DND-41 (cell line): ENCODE data around the gene MACROD2.

Source experiments
- ATAC-seq: fragments of 200-7000 bp; cut with Tn5 transposase; 3 replicates; pipeline ENCODE4 v1.9.1; 2021; ENCODE audit warnings: low read depth; ENCODE audit not compliant: insufficient read depth
- DNase-seq: peaks from one replicate; pipeline ENCODE4 v3.0.0-alpha.2; 2020
- H2AFZ ChIP-seq: 2 replicates; pipeline ENCODE4 v1.6.0; 2012; ENCODE audit warnings: low read depth, low read length
- H3K27ac ChIP-seq: 2 replicates; pipeline ENCODE4 v1.5.1; 2012; ENCODE audit warnings: low read length, inconsistent platforms
- H3K27me3 ChIP-seq: fragments of 200-600 bp; sonication (generic); 2 replicates; pipeline ENCODE4 v1.6.0; 2012; ENCODE audit warnings: low read length, mild to moderate bottlenecking, inconsistent platforms; ENCODE audit not compliant: insufficient read depth, poor library complexity
- H3K36me3 ChIP-seq: 2 replicates; pipeline ENCODE4 v1.5.1; 2012; ENCODE audit warnings: low read length, inconsistent platforms; ENCODE audit not compliant: insufficient read depth
- H3K4me1 ChIP-seq: 2 replicates; pipeline ENCODE4 v1.5.1; 2012; ENCODE audit warnings: mild to moderate bottlenecking, low read length; ENCODE audit not compliant: insufficient read depth
- H3K4me2 ChIP-seq: 2 replicates; pipeline ENCODE4 v1.6.0; 2012; ENCODE audit warnings: mild to moderate bottlenecking, moderate library complexity, low read length, inconsistent platforms; ENCODE audit not compliant: insufficient read depth
- H3K4me3 ChIP-seq, 2 experiments: fragments of 200-600 bp in 1 of 2; shearing (Covaris generic) in 1 of 2; 2 replicates each; pipeline ENCODE4 v1.5.1; 2012 to 2016; ENCODE audit warnings: inconsistent platforms in 2 of 2, low read length in 2 of 2, mild to moderate bottlenecking in 2 of 2, low read depth in 1 of 2, moderate library complexity in 1 of 2
- H3K79me2 ChIP-seq: 2 replicates; pipeline ENCODE4 v1.6.0; 2012; ENCODE audit warnings: low read length, inconsistent platforms; ENCODE audit not compliant: insufficient read depth
- H3K9ac ChIP-seq: 2 replicates; pipeline ENCODE4 v1.6.0; 2012; ENCODE audit warnings: low read depth, mild to moderate bottlenecking, inconsistent platforms, low read length, moderate library complexity
- H3K9me3 ChIP-seq: 2 replicates; pipeline ENCODE4 v1.5.1; 2012; ENCODE audit warnings: low read length, moderate library complexity, mild to moderate bottlenecking, inconsistent platforms; ENCODE audit not compliant: insufficient read depth, severe bottlenecking
- H4K20me1 ChIP-seq: 2 replicates; pipeline ENCODE4 v1.6.0; 2012; ENCODE audit warnings: low read length; ENCODE audit not compliant: insufficient read depth
- EZH2 ChIP-seq: IDR thresholded peaks from 3 replicates; pipeline ENCODE4 v1.6.1; 2012; ENCODE audit warnings: borderline replicate concordance, low read depth, mild to moderate bottlenecking, moderate library complexity, low read length, inconsistent platforms; ENCODE audit not compliant: severe bottlenecking
- TF ChIP-seq, protein P1 (sequence below): IDR thresholded peaks from 2 replicates; pipeline ENCODE4 v1.5.1; 2012; ENCODE audit warnings: borderline replicate concordance, low read length, moderate library complexity, mild to moderate bottlenecking; ENCODE audit not compliant: poor library complexity, severe bottlenecking; ENCODE audit errors: extremely low read depth

MACROD2 gene

DNA sequence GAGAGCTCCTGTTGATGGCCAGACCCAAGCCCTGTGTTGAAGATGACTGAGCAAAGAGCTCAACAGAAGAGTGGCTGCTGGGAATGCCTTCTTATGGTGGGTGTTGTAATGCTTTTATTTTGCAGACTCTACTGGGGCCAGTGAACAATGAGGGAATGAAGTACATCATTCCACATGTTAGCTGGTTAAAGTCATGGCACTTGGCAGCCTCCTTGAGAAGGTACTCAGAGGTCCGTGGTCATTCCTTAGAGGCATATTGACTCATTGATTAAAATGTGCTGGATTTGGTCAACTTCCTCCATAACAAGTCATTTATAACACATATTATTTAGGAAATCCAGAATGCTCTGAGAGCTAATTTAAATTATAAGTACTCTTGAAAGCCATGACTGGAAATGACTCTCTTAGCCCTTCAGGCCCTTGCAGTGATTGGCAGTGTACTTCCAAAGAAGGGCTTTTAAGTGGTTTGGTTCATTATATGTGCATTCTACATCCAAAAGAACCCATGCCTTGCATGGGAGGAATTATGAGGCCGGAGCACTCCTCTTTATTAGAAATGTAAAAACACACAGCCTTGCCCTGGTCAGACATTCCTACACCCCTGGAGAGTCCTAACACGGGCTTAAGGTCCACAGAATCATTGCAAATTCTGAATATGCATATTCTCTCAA is 1601.0 kb downstream of the MACROD2 start:
- DNase-seq (no peak), ATAC-seq (no peak)
- TF ChIP-seq, protein P1, sequence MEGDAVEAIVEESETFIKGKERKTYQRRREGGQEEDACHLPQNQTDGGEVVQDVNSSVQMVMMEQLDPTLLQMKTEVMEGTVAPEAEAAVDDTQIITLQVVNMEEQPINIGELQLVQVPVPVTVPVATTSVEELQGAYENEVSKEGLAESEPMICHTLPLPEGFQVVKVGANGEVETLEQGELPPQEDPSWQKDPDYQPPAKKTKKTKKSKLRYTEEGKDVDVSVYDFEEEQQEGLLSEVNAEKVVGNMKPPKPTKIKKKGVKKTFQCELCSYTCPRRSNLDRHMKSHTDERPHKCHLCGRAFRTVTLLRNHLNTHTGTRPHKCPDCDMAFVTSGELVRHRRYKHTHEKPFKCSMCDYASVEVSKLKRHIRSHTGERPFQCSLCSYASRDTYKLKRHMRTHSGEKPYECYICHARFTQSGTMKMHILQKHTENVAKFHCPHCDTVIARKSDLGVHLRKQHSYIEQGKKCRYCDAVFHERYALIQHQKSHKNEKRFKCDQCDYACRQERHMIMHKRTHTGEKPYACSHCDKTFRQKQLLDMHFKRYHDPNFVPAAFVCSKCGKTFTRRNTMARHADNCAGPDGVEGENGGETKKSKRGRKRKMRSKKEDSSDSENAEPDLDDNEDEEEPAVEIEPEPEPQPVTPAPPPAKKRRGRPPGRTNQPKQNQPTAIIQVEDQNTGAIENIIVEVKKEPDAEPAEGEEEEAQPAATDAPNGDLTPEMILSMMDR, result no peak
- no peak for TF ChIP-seq EZH2
- no peaks in the 10 kb centered on the region for H4K20me1 ChIP-seq
- H3K4me2 ChIP-seq, result no peak overlapping the region
- H3K36me3 ChIP-seq, result no peaks in the 10 kb centered on the region
- H3K27ac ChIP-seq, result no peak overlapping the region
- no peak overlapping the region for H3K4me3 ChIP-seq
- no peaks in the 10 kb centered on the region for H3K79me2 ChIP-seq
- H3K4me1 ChIP-seq, result no peaks in the 10 kb centered on the region
- no peak overlapping the region for H3K9ac ChIP-seq
- no peak overlapping the region for H2AFZ ChIP-seq
- H3K9me3 ChIP-seq, result no peaks in the 10 kb centered on the region
- no peaks in the 10 kb centered on the region for H3K27me3 ChIP-seq

DNA sequence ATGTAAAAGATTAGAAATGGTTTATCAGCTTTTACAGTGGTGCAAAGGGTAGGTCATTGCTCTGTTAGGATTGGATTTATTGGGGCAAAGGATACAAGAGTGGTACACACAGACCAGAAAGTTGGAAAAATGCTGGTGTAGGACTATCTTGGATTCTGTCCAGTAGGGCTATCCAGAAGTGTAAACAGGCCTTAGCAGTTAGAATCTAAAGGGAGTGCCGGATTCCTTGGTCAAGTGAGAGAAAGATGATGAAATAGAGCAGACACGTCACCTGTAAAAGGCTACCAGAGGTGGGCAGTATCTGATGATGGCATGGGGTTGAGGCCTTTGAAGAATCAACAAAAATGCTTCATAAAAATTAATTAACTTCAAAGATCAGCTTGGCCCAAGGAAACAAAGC is 1602.0 kb downstream of the MACROD2 start:
- no peak overlapping the region for H2AFZ ChIP-seq
- H3K9me3 ChIP-seq, result no peaks in the 10 kb centered on the region
- no peak overlapping the region for H3K4me3 ChIP-seq
- H3K79me2 ChIP-seq, result no peaks in the 10 kb centered on the region
- no peak for TF ChIP-seq EZH2
- TF ChIP-seq, protein P1, result no peak
- H3K9ac ChIP-seq, result no peak overlapping the region
- ATAC-seq (no peak), DNase-seq (no peak)
- H3K27ac ChIP-seq, result no peak overlapping the region
- no peaks in the 10 kb centered on the region for H3K36me3 ChIP-seq
- H3K27me3 ChIP-seq, result no peaks in the 10 kb centered on the region
- no peaks in the 10 kb centered on the region for H3K4me1 ChIP-seq
- H3K4me2 ChIP-seq, result no peak overlapping the region
- H4K20me1 ChIP-seq, result no peaks in the 10 kb centered on the region

DNA sequence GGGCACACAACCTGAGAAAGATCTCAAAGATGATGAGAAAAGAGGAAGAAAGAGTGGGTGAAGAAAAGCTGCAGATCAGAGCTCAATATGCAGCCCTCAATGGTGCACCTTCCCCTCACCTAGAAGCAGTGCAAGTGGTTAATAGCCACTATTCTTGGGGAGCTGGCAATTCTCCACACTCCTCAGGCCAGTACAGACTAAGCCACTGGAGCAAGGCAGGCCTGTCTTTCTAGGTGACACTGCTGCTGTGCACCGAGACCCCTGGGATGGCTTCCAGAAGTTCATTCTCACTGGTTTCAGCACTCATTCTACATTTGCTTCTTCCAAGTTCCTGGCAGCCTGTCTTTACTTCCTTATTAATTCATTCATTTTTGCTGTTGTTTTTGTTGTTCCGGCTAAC is 1604.6 kb downstream of the MACROD2 start:
- DNase-seq (no peak), ATAC-seq (no peak)
- Histone ChIP-seq H3K9ac (no peak overlapping the region), H3K79me2 (no peaks in the 10 kb centered on the region), H4K20me1 (no peaks in the 10 kb centered on the region), H3K4me2 (no peak overlapping the region), H3K4me1 (no peaks in the 10 kb centered on the region), H3K27me3 (no peaks in the 10 kb centered on the region), H3K27ac (no peak overlapping the region), H3K4me3 (no peak overlapping the region), H2AFZ (no peak overlapping the region), H3K36me3 (no peaks in the 10 kb centered on the region), H3K9me3 (no peaks in the 10 kb centered on the region)
- TF ChIP-seq EZH2, result no peak
- TF ChIP-seq, protein P1, result no peak

DNA sequence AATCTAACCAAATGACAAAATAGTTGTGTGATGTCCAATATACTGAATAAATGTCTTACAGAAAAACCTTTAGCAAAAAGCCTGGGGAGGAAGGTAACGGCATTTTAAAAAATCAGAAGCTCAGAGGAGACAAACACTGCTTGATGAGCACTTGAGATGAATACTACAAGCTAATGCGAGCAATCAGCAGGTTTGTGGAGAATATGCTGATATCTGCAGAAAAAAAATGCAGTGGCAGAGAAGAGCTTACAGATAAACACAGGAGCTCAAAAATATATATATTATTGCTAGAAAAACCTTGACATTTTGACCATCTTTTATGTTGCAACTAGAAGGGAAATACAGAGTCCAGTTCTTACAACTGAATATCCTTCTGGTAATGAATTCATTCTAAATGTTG is 1605.2 kb downstream of the MACROD2 start:
- no peak overlapping the region for H3K4me2 ChIP-seq
- H4K20me1 ChIP-seq, result no peaks in the 10 kb centered on the region
- H2AFZ ChIP-seq, result no peak overlapping the region
- ATAC-seq (no peak), DNase-seq (no peak)
- no peaks in the 10 kb centered on the region for H3K9me3 ChIP-seq
- no peak overlapping the region for H3K9ac ChIP-seq
- no peaks in the 10 kb centered on the region for H3K36me3 ChIP-seq
- TF ChIP-seq EZH2, result no peak
- TF ChIP-seq, protein P1, result no peak
- no peak overlapping the region for H3K4me3 ChIP-seq
- no peaks in the 10 kb centered on the region for H3K79me2 ChIP-seq
- H3K27ac ChIP-seq, result no peak overlapping the region
- H3K27me3 ChIP-seq, result no peaks in the 10 kb centered on the region
- H3K4me1 ChIP-seq, result no peaks in the 10 kb centered on the region
